ENCODE results near the gene EYS.
"Not testable (repeated sequence)": the region's sequence is repeated elsewhere in the genome, so short reads cannot be mapped to it uniquely, and the experiment has no call there.

EYS gene

DNA sequence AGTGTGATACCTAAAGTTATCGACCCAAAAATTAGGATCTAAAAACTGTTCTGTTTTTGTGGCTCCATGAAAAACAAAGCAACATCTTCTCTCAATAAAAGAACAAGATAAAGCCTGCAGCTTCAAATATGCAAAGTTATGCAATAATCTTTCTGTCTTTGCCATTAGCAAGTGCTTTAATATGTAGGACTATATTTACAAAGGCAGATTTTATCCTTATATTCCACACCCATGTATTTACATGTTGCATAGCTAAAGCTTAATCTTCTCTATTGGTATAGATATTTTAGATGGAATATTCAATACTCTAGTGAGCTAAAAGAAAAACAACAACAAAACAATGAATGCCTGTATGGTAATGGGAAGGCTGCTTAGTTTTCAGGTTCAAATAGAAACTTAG, 1443.2 kb downstream of the EYS start:
- DNase-seq, result no peak

DNA sequence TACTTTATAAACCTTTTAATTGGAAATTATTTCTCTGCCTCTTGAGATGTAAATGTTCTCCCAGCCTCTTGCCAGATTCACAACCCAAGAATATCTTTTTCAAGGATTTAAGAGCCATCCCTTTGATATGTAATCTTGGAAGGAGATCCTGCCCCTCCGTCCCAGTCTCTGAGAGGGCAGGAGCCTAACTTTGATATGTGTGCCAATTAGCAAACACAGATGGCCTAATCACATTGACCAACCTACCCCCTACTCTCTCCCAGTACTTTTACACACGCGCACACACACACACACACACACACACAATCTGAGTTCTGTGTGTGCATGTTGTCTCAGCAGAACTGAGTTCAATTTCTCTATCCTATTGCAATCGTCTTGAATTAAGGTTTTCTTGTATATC, 1447.7 kb downstream of the EYS start:
- no peak for DNase-seq

DNA sequence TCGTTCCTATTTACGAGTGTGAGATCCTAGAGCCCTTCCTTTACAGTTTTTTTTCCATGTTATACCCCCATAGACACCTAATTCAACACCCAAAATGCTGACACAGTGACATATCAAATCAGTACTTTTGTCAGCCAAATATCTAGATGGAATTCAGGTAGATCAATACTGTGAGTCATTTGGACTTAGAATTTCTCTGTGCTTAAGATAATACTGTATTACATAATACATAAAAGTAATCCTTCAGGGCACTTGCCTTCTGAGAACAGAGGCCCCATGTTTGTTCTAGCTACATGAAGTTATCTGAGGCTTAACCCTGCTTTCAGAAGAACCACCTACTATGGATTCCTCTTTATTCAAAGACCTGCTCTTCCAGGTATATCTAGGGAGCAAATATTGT, 1448.3 kb downstream of the EYS start:
- DNase-seq, result no peak

DNA sequence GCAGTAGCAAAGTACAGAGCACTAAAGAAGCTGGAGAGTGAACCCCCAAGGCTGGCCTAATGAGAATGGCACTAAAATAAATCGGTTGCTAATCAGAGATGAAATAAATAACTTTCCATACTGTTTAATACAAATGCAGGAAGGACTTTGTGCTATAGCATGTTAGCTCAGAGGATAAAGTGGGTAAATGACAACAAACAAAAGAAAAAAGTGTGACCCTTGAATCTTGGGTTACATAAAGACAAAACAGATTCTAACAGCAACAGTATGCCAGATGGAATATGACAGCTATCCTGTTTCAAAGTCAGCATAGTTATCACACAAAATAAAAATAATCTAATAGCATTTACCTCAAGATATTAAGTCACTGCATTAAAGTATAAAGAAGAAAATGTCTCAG, 1448.7 kb downstream of the EYS start:
- peak; percentile 83 for DNase-seq

DNA sequence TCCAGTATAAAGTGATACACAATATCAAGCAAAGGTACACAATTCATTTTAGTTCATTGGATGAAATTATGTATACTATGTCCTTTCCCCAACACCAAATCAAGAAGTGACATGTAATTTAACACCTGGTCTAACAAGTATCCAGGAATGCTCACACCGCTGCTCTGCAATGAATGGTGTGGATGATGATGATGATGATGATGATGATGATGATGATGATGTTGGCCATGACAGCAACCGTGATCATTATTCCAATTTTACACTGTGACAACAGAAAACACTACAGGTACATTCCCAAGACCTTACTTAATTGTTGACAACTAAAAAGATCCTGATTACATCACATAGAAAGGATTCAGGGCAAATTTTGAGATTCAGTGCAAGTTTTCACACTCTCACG, 1449.4 kb downstream of the EYS start:
- no peak for DNase-seq

DNA sequence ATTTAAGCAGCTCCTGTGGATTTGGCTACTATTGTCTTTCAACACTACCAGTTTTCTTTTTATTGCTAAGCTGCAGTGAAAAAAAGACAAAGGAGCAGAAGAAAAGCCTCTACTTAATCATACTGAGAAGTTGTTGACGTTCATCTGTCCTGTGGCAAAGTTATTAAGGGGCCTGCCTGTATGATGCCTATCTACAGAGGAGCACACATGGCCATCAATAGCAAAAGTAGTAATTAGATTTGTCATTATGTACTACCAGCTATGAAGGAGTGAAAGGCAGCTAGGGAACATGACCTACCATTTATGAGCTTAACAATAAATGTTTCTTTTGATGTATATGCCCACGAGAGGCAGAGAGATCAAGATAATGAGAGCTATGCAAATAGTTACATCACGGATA, 1450.5 kb downstream of the EYS start:
- no peak for DNase-seq

DNA sequence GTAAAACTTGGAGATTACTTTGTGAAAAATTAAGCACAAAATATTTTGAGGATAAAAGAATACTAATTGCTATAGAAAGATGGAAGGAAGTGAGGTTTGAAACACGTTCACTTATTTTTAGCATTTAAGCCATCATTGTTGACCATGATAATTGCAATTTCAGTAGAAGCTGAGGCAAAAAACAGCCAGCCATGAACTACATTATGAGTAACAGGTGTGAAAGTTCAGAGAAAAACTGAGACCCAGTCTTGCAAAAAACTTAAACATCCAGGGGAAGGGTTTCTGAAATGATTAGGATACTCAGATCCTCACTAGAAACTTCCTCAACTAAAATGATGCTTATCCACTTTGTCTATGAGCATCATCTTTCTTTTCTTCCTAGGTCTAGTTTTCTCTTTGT, 1452.0 kb downstream of the EYS start:
- DNase-seq, result no peak

DNA sequence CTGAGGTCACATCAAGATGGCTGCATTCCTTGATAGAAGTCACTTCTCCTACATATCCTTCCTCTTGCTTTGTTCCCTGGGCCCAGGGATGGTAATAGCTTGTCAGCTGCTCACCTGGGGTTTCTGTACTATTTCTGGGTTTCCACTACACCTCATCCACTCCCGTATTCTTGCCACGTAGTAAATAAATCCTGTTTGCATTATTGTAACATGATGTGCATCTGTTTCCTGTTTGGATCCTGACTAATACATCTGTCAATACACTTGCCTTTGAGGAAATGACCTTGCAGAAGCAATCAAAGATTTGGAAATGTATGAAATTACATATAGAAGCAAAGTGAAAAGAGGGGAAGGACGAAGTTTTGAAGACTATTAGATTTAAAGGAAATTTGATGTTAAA, 1452.5 kb downstream of the EYS start:
- peak; percentile 81 for DNase-seq

DNA sequence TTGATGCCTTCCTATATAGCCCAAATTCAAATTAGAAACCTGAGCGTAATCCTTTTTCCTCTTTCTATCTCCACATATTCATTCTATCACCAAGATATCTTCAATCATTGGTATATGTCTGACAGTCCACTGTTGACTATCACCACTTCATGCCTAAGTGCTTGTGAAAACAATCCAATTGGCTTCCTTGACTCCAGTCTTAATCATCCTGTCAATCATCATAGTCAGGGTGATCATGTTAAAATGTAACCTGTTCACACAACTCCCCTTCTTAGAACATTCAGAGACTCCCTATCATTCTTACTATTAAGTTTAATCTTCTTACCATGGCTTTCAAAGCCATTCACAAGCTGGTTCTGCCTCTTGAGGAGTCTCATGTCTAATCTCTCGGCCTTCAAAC, 1454.8 kb downstream of the EYS start:
- no peak for DNase-seq

DNA sequence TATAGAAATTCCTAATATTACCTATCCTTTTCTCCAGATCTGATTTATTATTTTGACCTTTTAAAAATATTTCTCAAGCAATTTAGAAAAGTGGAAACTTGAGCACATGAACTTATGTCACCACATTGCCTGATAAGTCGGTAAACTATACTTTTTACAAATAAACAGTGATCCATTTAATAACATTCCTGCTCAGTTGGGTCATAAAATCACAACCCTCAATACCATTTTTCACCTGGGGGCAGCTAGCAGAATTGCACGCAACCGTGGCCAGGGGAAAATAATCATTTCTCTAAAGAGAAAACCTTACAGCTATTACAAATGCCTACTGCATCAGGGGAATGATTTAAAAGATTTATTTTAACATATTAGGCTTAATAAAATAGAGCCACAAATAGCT, 1456.9 kb downstream of the EYS start:
- DNase-seq, result no peak

DNA sequence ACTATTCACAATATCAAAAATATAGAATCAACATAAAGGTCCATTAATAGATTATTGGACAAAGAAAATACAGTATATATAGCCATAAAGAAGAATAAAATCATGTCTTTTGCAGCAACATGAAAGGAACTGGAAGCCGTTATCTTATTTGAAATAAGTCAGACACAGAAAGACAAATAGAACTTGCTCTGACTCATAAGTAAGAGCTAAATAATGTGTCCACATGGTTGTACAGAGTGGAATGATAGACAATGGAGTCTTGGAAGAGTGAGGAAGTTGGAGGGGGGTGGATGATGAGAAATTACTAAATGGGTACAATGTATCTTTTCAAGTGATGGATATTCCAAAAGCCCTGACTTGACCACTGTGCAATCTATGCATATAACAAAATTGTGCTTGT, 1457.9 kb downstream of the EYS start:
- no peak for DNase-seq

DNA sequence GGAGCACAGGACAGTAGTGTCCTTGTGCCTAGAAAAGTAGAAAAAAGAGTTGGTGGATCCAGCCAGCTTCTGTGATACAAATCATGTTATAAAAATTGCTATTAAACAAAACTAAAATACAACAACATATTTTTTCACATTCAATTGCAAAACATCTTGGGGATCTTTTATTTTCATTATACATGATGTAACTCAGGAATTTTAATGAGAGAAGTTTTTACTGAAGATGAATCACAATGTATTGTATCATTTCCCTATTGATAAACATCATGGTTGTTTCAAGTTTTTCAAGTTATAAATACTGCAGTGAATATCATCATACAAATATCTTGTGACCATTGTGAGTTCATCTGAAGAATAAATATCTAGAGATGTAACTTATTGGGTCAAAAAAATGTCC, 1463.4 kb downstream of the EYS start:
- DNase-seq, result no peak

DNA sequence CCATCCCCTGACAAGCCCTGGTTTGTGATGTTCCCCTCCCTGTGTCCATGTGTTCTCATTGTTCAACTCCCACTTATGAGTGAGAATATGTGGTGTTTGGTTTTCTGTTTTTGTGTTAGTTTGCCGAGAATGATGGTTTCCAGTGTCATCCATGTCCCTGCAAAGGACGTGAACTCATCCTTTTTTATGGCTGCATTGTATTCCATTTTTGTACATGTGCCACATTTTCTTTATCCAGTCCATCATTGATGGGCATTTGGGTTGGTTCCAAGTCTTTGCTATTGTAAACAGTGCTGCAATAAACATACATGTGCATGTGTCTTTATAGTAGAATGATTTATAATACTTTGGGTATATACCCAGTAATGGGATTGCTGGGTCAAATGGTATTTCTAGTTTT, 1468.1 kb downstream of the EYS start:
- DNase-seq, result not testable (repeated sequence)

DNA sequence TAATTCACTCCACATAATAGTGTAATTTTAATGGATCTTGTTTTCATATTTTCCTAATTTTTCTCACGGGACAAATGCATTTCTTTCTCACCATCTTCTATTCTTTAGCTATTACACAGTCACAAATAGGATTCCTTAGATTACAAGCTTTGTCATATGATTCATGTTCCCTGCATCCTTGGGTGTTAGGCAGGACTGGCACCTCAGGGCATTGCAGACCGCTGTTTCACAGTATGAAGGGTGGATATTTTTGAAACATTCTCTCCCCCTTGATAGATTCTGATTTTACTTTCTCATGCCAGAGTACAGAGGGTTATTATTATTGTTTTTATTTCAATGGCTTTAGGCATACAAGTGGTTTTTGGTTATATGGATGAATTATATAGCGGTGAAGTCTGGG, 1469.0 kb downstream of the EYS start:
- DNase-seq, result no peak

DNA sequence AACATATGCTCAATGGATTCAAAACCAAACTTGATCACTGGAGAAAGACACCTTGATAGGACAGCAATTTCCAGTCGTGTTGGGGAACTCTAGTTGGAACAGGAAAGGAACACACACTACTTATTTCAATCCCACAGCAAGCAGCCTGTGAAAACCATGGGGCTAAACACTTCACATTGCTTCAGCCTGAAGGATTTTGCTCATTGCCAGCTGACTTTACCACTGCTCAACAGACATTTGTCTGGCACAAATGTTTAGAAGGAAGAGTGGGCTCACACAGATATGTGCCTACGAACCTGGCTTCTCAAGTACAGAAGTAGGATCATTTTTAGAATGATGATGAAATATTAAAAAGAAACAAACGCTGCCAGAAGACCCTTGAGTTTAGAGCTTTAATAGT, 1473.3 kb downstream of the EYS start:
- peak; percentile 19 for DNase-seq

DNA sequence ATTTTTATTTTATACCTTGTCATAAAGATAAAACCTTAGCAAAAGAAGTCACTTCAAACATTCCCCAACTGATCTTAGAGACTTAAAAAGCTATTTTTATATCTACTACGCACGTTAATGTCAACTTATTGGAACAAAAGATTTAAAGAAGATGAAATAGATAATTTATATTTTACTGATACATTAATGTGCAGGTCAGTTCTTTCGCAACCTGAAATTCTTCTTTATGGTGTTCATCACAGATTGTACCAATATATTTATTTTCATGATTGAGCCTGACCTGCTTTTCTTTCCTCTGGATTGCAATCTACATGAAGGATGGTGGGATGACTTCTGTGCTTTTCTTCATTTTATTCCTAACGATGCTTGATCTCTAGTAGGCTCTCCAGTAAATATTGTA, 1475.1 kb downstream of the EYS start:
- DNase-seq, result no peak

DNA sequence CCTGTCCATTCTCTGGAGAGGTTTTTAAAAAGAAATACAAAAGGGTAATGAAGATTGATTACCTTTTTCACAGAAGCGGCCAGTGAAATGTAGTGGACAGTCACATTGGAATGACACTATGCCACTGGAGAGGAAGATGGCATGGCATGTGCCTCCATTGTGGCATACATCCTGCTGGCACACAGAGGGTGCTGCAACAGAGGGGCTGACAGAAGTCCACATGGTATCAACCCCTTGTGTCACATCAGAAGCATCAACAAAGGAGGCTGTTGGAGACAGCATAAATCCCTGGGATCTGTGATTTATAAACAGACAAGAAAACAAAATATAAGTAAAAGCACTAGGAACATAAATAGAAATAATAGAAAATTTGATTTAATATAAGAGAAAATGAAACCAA, 1476.5 kb downstream of the EYS start:
- DNase-seq, result no peak

DNA sequence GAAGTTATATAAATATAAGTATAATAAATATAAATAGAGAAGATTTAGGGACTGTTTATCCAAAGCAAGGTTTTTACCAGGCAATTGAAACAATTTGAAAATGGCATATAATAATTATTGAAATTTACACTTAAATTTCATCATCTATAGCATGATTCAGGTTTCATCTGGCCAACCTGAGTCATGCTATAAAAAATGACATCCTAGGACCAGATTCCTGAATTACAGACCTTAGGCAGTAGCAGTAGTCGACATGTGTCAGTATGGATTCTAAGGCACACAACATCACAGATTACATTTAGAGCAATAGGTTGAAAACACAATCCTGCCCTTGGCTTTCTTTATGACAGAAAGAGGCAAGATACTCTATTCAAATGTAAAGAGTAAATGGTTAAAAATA, 1479.2 kb downstream of the EYS start:
- no peak for DNase-seq

DNA sequence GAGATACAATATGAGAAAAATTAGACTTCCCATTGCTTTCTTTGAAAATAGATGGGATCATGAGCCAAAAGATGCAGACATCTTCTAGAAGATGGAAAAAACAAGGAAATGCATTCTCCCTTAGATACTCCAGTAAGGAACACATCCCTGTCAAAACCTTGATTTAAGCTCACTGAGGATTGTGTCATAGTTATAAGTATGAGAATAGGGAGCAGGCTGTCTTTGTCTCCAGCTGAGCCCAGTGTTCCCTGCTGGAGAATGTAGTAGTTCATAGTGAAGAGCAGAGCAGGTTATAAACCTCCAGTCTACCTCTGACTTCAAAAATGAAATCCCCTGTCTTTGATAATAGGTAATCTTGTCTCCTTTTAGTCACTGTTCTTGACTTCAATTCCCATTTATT, 1481.5 kb downstream of the EYS start:
- peak; percentile 32 for DNase-seq

DNA sequence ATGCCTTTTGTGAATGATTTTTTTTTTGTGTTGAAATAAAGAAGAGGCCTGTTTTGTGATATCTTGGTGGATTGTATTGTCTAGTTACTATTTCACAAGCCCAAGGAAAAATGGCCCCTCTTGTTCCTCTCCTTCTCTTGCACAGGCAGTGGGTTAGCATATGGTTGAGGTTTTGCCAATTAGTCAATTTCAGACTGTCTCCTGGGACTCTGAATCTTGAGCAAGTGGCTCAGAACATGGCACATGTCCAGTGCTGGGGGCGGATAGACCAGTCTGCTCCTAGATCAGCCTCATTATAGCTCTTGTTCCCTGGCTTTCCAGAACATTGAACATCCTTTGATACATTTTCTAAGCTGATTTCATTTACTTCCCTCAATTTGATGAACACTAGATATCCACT, 1482.2 kb downstream of the EYS start:
- peak; percentile 94 for DNase-seq

DNA sequence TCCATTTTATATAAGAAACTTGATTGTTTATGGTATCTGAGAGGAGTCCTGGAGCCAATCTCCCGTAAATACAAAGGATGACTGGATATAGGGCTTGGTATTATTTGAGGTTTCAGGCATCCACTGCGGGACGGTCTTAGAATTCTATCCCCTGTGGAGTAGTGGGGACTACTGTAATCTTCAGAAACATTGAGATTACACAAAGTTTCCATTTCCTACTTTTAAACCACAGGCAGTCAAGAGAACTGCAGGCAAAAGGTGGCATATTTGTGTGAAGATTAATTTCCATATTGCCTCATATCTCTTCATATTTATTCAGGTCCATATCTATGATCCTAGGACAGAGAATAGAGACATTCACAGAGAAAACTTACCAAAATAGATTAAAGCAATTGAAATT, 1485.2 kb downstream of the EYS start:
- no peak for DNase-seq

DNA sequence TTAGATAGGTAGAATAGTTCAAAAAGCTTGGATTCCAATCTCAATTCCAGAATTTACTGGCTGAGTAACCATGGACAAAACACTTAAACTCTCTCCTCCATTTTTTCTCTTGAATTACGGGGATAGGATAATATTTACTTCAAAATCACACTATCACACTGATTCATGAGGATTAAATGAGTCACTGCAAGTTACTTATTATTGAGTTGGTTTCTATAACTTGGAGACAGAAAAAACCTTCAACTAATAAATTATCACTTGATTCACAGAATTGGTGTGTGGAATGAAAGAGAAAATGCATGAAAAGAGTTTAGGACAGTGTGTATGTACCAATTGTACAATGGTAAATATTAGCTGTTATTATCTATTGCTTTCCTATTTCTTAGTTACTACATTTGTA, 1486.2 kb downstream of the EYS start:
- DNase-seq, result no peak

DNA sequence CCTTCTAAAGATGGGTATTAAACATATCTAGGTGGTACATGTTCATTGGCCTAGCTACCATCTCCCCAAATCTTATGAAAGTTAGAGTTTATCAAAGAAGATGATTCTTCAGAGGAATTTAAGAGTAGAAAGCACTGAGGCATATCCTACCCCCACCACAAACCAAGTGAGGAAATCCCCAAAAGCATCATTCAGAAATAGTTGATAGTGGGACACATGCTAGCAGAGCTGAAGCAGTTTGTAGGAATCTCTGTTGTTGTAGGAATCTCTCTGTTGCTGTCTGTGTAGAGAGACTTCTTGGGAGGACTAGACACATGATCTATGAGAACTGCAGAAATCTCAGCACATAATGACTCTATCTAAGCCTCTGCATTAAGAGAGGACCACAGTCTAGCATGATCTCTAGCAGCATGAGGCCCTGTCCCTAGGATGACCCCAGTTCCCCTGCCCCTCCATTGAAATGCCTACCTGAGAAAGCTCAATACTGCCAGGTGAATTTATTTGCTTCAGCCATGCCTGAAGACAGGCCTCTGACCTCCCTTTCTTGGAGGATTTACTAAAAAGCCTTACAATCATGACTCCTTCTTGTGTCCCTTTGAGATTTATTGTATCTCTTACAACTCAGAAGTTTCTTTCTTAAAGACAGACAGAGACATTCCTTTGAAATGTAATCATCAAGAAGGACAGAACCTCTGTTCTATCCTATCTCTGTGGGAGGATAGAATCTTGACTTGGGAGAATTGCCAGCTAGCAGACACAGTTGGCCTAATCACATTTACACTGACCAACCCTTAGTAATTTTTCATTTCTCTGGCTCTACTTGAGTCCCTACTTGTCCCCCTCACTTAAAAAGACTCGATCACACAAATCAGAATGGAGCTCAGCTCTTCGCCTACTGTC, 1489.1 kb downstream of the EYS start:
- no peak for DNase-seq

DNA sequence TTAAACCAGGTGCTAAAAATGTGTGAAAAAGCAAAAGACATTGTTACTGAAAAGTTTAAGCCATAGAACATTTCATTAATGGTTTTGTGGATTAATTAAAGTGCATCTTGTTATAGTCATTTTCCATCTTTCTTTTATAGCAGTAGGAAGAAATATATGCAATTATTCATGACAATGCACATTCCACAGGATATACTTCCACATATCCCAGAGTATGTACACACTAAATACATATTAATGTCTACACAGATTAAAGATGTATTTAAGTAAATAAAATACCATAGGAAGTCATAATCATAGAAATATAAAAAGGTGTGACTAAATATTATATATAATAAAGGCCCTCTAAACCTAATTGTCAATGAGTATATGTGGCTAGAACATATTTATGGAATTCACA, 1492.7 kb downstream of the EYS start:
- no peak for DNase-seq

DNA sequence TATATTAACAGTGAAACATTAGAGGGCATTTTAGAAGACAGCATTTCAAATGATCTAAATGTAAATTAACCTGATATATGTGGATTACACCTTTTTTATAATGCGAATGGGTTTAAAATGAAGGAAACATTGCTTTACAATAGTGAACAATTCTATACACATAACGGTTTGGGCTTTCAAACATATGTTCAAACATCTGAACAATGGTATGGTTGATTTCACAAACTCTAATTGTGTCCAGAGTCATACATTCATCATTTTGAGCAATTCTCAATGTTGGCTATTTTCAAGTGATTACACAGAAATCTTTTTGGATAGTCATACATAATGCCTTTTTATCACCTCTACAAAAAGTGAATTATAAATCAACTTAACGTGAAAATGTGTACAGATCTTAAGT, 1493.3 kb downstream of the EYS start:
- peak; percentile 15 for DNase-seq
